ENCODE results near the gene VPS11.
"Not testable (repeated sequence)": the region's sequence is repeated elsewhere in the genome, so short reads cannot be mapped to it uniquely, and the experiment has no call there.

Gene VPS11

GRCh38 chr11:119057000-119057769 is 10.4 kb upstream of the VPS11 start, which contains the start of gene HYOU1:
TSS of gene HYOU1 (minus strand) at chr11:119057205. CDS start at chr11:119056160, 1,045 bp downstream.
- H3K36me3 ChIP-seq (replicated peaks; ENCODE audit: insufficient read depth, low read length), result peaks cover 18% of the 10 kb centered on the region
- H3K27ac ChIP-seq (ENCODE audit: low read length), result peak within 1 kb of the TSS; percentile 94
- peak; percentile 98 for DNase-seq
- H3K27me3 ChIP-seq (replicated peaks; ENCODE audit: insufficient read depth, low read length), result no peaks in the 10 kb centered on the region
- no peaks in the 10 kb centered on the region for H3K9me2 ChIP-seq (replicated peaks; ENCODE audit: insufficient read depth, low read length)
- H3F3A ChIP-seq (ENCODE audit: insufficient read depth, low read length), result peaks cover 11% of the 10 kb centered on the region
- H2AFZ ChIP-seq (ENCODE audit: low read length), result peak within 1 kb of the TSS; percentile 91
- TF ChIP-seq, protein P1, sequence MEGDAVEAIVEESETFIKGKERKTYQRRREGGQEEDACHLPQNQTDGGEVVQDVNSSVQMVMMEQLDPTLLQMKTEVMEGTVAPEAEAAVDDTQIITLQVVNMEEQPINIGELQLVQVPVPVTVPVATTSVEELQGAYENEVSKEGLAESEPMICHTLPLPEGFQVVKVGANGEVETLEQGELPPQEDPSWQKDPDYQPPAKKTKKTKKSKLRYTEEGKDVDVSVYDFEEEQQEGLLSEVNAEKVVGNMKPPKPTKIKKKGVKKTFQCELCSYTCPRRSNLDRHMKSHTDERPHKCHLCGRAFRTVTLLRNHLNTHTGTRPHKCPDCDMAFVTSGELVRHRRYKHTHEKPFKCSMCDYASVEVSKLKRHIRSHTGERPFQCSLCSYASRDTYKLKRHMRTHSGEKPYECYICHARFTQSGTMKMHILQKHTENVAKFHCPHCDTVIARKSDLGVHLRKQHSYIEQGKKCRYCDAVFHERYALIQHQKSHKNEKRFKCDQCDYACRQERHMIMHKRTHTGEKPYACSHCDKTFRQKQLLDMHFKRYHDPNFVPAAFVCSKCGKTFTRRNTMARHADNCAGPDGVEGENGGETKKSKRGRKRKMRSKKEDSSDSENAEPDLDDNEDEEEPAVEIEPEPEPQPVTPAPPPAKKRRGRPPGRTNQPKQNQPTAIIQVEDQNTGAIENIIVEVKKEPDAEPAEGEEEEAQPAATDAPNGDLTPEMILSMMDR (IDR thresholded peaks at IDR 0.05; ENCODE audit: low read length), result peak; percentile 30
- TF ChIP-seq EZH2 (optimal IDR thresholded peaks at IDR 0.05; ENCODE audit: low read depth, low read length) (no peak), EZH2phosphoT487 (IDR thresholded peaks at IDR 0.05; ENCODE audit: low read length) (no peak)
- peaks cover 50% of the 10 kb centered on the region for H3K79me2 ChIP-seq (ENCODE audit: low read length)
- peaks cover 9% of the 10 kb centered on the region for H3K4me1 ChIP-seq (ENCODE audit: low read length)
- H4K20me1 ChIP-seq (ENCODE audit: insufficient read depth, low read length), result 0 out of 2 replicates have a peak, but pooled peaks cover 9% of the 10 kb centered on the region
- H3K4me3 ChIP-seq (ENCODE audit: low read length), result peak within 1 kb of the TSS; percentile 84
- peak within 1 kb of the TSS; percentile 83 for H3K4me2 ChIP-seq (ENCODE audit: low read depth, low read length)
- no peaks in the 10 kb centered on the region for H3K9me3 ChIP-seq (replicated peaks; ENCODE audit: insufficient read depth, low read length)
- peak within 1 kb of the TSS; percentile 99 for H3K9ac ChIP-seq (ENCODE audit: low read length)

- H3K27me3 ChIP-seq (replicated peaks; ENCODE audit: insufficient read depth, low read length); H3K4me3 ChIP-seq (ENCODE audit: low read length); H3K9me3 ChIP-seq (replicated peaks; ENCODE audit: insufficient read depth, low read length); H3K9ac ChIP-seq (ENCODE audit: low read length); DNase-seq; H4K20me1 ChIP-seq (ENCODE audit: insufficient read depth, low read length); H3K27ac ChIP-seq (ENCODE audit: low read length); H3K9me2 ChIP-seq (replicated peaks; ENCODE audit: insufficient read depth, low read length); H3K4me2 ChIP-seq (ENCODE audit: low read depth, low read length); H3K4me1 ChIP-seq (ENCODE audit: low read length); H3K36me3 ChIP-seq (replicated peaks; ENCODE audit: insufficient read depth, low read length); H2AFZ ChIP-seq (ENCODE audit: low read length): not testable (repeated sequence)
- H3K79me2 ChIP-seq (ENCODE audit: low read length), result peaks cover 35% of the 10 kb centered on the region
- H3F3A ChIP-seq (ENCODE audit: insufficient read depth, low read length), result peaks cover 11% of the 10 kb centered on the region
Observed at GRCh38 chr11:119059128-119059527, 8.5 kb upstream of the VPS11 start.

DNA sequence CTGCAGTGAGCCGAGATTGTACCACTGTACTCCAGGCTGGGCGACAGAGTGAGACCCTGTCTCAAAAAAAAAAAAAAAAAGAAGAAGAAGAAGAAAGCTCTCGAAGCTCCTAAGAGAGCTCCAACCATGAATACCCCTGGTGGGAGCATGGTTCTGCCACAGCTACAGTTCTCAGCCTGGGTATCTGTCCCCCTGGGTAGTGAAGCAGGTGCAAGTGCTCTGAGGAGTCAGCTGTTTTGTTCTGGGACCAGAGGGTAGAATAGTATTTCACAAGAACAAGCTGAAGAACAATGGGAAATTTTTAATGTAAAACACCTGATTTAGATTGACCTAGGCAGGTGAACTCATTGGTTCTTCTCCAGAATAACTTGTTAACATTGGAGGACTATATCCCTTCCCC is 6.4 kb upstream of the VPS11 start:
- Histone ChIP-seq H3K79me2 (ENCODE audit: low read length) (peaks cover 32% of the 10 kb centered on the region), H3K27ac (ENCODE audit: low read length) (no peak overlapping the region)

More for the DNA sequence above, 6.4 kb upstream of the VPS11 start:
- H3K27me3 ChIP-seq (replicated peaks; ENCODE audit: insufficient read depth, low read length), result no peaks in the 10 kb centered on the region
- DNase-seq, result no peak
- H3K4me2 ChIP-seq (ENCODE audit: low read depth, low read length), result no peak overlapping the region
- no peaks in the 10 kb centered on the region for H3K9me2 ChIP-seq (replicated peaks; ENCODE audit: insufficient read depth, low read length)
- no peaks in the 10 kb centered on the region for H3K9me3 ChIP-seq (replicated peaks; ENCODE audit: insufficient read depth, low read length)
- no peak overlapping the region for H2AFZ ChIP-seq (ENCODE audit: low read length)
- H3K4me1 ChIP-seq (ENCODE audit: low read length), result peaks cover 6% of the 10 kb centered on the region; the same call in 1 of the 2 replicates
- no peak overlapping the region for H3K9ac ChIP-seq (ENCODE audit: low read length)
- no peaks in the 10 kb centered on the region for H4K20me1 ChIP-seq (ENCODE audit: insufficient read depth, low read length)
- H3K4me3 ChIP-seq (ENCODE audit: low read length), result no peak overlapping the region
- TF ChIP-seq, protein P1 (IDR thresholded peaks at IDR 0.05; ENCODE audit: low read length), result no peak
- TF ChIP-seq EZH2 (optimal IDR thresholded peaks at IDR 0.05; ENCODE audit: low read depth, low read length), result no peak
- no peak for TF ChIP-seq EZH2phosphoT487 (IDR thresholded peaks at IDR 0.05; ENCODE audit: low read length)
- no peaks in the 10 kb centered on the region for H3K36me3 ChIP-seq (replicated peaks; ENCODE audit: insufficient read depth, low read length)
- H3F3A ChIP-seq (ENCODE audit: insufficient read depth, low read length), result peaks cover 10% of the 10 kb centered on the region

Measured in MM.1S (cell line).